Stimulated activated CD4-positive, alpha-beta T cell treated with anti-CD3 and anti-CD28 coated beads, Interleukin-12 subunit alpha, Interleukin-12 subunit beta, amount 100 ng/mL, for 24 hours (primary cell): ENCODE measurements around the gene CCNT1.
"Not testable (repeated sequence)": the region's sequence is repeated elsewhere in the genome, so short reads cannot be mapped to it uniquely, and the experiment has no call there.

Source experiments
- DNase-seq, 2 experiments: peaks; one replicate each; pipeline ENCODE4 v3.0.0-alpha.2; 2020; ENCODE audit warnings: low read depth in 2 of 2

CCNT1 gene

DNA sequence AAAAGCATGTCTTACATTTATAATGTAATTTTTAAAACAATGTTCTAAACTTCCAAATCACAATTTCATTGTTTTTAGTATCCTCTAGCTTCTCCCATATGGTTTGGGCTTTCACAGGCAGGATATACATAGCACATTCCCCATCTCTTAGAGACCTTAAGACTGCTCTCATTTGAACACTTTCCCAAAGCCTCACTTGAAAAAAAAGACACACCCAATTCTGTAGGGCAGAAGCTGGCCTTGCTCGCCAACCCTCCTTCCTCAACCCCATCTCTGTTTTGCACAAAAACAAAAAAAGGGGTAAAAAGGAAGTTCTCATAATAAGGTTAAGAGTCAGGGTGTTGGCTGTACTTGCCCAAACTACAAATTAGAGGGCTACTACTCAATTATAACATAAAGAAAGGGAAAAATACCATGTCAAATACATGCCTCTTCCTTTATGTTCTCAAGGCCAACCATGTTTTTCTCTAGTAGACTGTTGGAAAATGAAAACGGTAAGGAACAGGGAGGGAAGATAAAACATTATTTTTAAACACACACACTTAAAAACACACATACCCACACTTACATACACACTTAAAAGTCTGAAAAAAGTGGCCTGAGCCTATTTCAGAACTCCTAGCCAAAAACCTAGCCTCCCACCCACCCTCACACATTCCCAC, 24.6 kb downstream of the CCNT1 start:
- no peak for DNase-seq

DNA sequence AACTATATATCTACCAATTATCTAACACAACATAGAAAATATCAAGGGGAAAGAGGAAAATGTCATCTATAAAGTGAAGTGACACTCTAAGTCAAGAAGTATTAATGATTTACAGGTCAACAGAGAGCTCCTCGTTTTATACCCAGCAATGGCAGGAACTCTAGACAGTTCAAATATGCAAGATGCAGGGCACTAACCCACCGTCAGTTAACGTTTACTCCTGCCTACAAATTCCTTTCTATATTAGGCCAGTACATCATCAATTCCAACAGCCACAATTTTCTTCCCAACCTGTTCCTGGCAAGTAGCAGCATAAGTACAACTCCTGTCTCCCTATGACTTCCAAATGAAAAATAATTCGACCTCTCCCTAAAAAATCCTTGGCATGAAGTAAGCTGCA, 25.5 kb downstream of the CCNT1 start:
- no peak for DNase-seq

DNA sequence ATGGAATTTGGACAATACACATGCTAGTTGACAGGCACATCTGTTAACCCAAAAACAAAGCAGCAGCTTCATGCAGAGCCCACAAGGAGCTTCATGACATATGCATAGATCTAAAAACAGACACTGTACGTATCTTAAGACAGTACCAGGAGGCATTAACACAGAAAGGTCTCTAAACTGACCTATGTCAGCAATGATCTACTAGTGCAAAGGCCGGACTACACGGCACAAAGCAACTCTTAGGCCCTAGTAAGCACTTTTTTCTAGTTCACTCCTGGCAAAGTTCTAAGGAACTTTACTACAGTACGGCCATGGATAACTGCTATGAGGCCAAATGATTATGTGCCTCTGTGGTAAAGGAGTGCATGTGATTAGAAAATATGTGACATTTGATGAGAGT, 26.1 kb downstream of the CCNT1 start:
- no peak for DNase-seq

DNA sequence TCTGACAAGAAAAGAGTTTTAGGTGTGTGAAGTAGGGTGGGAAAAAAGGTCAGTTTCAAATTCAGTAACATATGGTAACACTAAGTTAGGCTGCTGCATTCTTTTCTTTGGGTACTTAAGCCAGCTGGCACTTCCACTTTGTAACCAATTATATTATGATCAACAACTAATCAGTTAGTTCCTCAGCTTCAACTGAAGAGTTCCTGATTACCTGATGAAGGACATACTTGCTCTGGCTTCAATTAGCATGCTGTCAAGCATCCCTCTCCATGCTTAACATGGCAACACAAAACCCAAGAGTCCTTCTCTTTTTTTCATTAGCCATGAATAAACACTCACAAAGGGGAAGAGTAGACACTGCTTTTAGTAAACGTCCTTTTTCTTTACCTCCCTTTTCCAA, 27.7 kb downstream of the CCNT1 start:
- no peak for DNase-seq

DNA sequence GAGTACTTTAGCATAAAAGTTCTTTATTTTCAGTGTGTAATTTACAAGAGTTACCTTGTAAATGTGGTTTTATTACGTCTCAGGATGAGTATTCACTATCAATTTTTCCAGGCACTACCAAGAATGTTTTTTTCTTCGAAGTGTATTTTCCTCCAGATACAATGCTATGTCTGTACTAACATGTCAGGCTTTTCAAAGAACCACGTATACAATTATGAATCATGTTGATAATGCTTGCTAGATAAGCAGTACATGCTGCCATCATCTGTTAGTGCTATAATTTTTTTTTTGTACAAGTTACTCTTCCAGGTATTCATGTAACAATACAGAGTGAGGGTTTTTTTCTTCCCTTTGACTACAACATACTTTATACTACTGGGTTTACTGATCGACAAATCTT, 28.9 kb downstream of the CCNT1 start:
- DNase-seq, result no peak

DNA sequence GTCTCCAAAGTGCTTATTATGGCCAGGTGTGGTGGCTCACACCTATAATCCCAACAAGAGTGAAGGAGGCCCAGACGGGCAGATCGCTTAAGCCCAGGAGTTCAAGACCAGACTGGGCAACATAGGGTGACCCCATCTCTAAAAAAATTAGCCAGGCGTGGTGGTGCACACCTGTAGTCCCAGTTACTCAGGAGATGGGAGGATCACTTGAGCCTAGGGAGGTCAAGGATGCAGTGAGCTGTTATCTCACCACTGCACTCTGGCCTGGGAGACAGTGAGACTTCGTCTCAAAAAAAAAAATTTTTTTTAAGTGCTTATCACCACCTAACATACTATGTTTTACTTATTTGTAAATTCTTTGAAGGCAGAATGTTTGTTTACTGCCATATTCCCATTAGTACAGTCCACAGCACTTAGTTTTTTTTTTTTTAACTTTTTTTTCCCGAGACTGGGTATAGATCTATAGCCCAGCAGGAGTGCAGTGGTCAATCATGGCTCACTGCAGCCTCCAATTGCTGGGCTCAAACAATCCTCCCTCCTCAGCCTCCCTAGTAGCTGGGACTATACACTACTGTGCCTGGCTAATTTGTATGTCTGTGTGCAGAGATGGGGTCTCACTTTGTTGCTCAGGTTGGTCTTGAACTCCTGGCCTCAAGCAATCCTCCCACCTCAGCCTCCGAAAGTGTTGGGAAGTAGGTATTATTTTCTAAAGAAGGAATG, 29.7 kb downstream of the CCNT1 start:
- no peak for DNase-seq

DNA sequence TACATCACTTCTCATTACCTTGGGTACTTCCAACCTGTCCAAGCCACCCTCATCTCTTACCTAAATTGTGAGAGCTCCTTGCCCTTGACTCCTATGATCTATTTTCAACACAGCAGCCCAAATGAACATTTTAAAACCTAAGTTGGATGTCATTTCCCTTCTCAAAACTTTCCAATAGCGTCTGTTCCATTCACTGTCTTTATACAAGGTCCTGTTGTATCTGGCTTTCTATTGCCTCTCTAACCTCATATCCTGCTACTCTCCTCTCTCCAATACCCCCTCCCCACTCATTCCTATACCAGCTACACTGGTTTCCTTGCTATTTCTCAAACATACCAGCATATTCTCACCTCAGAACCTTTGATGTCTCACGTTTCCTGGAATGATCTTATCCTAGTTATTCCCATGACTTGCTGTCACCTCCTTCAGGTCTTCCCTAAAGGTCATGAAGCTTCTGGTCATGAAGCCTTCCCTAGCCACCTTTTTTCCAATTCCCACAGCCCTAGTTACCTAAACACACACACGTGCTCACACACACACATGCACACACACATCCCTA, 30.4 kb downstream of the CCNT1 start:
- no peak for DNase-seq

DNA sequence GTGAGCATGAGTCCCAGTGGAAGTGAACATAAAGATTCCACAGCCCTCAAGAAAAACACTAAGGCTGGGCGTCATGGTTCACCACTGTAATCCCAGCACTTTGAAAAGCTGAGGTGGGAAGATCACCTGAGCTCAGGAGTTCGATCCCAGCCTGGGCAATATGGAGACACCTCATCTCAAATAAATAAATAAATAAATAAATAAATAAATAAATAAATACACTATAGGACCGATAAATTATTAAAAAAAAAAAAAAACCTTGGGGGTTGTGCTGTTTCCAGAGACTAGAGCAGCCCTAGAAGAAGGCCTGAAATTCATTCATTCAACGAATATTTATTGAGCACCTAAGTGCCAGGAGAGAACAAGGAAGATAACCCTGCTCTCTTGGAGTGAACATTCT, 33.0 kb downstream of the CCNT1 start:
- DNase-seq, result no peak

DNA sequence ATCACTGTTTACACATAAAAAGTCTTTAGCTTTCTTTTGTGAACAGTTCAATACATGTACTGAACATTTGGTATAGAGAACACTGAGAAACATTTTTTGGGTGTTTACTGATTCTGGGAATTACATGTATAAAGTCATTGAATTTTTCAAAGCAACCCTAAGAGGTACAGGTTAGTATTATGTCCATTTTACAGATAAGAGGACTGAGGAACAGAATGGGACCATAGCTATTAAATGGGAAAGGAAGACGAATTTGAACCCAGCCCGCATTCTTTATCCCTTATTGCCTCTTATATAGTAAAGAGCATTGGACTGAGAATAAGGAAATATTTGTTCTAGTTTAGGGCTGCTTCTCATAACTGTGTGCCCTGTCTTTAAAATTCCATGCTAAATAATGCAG, 33.6 kb downstream of the CCNT1 start:
- no peak for DNase-seq

DNA sequence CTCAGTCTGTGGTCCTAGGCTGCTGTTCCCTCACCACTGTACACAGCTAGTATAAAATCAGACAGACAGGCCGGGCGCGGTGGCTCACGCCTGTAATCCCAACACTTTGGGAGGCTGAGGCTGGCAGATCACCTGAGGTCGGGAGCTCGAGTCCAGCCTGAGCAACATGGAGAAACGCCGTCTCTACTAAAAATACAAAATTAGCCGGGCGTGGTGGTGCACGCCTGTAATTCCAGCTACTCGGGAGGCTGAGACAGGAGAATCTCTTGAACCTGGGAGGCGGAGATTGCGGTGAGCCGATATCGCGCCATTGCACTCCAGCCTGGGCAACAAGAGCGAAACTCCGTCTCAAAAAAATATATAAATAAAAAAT, 34.0 kb downstream of the CCNT1 start:
- not testable (repeated sequence) for DNase-seq

DNA sequence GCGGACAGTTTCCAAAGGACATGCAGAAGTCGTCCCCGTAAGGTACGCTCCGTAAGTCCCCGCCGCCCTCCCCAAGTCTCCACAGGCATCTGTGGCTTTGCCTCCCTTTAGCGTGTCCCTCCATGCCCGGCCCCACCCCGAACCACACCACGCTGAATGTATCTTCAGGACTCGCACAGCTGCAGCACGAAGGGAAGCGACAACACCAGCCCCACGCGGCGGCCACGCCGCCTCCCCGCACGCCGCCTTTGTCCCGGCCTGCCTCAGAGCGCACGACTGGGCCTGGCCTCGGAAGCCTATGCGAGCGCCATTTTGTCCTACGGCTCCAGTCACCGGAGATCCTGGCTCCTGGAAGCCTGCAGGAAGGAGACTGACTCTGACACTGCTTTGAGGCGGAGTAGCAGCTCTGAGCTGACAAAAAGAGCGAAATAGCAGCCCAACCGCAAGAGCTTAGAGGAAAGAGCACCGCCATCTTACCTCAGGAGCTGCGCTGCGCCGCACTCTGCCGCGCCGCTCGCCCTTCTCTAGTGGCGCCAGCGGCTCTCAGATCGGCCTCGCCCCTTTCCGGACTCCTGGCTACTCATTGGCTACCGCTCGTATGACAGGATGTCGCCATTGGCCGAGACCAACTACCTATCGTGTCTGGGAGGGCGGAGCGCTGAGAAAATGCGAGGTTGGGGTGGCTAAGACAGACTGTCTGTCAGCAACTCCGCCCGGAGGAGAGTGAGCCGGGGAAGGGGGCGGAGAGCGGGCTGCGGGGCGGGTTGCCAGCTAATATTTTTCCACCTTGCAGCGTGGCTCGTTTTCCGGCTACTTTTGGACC, 34.6 kb downstream of the CCNT1 start, which contains the start of gene KANSL2:
TSS of gene KANSL2 (minus strand) at position 529 of the 823 bp plus-strand sequence. CDS start 606 bp downstream, outside the sequence.
- peak; percentile 94 to 97 for DNase-seq

DNA sequence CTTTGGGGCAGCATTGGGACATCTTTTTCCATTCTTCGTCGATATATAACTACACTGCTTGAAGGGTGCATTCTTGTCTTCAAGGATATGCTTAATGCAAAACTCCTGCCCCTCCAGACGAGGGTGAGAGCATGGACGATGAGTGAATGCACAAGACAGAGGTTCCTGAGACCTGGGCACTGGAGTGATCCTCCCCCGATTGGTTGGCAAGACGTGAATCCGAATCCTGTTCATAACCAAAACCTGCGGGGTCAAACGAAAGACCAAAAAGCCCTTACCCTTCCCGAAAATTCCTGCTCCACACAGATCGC, 35.2 kb downstream of the CCNT1 start:
- DNase-seq, result no peak

DNA sequence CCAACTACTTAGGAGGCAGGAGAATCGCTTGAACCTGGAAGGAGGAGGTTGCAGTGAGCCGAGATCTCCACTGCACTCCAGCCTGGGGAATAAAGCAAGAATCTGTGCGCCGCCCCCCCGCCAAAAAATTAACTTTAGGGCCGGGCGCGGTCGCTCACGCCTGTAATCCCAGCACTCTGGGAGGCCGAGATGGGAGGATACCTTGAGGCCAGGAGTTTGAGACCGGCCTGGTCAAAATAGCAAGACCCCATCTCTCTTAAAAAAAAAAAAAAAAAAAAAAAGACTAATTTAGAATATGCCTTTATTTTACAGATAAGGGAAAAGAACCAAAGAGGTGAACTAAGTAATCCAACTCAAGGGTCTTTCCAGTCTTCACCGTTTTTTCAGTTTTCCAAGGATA, 35.6 kb downstream of the CCNT1 start:
- DNase-seq, result no peak

DNA sequence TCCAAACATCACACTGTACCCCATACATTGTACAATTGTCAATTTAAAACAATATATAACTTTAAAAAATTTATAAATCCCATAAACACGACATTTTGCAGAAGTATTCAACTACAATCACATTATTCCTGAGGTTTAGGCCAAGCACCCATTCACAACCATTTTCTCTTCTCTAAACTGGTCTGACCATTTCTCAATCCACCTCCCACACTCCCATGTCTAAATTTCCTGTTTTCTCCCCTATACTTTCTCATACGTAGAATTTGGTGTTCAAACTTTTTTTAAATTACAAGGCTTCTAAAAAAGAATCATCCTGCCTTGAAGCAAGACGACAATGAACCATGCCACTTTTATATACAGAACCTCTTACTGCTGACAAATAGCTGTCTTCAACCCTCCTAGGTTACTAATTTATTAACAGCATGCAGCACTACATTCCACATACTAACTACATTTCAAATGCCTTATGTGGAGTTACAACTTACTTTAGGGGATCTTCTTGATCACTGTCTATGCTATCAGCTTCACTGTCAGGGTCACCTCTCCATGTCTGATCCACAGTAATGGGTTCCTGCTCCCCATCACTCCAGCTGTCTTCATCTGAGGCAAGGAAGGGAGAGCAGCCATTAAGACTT, 37.8 kb downstream of the CCNT1 start:
- DNase-seq, result no peak

DNA sequence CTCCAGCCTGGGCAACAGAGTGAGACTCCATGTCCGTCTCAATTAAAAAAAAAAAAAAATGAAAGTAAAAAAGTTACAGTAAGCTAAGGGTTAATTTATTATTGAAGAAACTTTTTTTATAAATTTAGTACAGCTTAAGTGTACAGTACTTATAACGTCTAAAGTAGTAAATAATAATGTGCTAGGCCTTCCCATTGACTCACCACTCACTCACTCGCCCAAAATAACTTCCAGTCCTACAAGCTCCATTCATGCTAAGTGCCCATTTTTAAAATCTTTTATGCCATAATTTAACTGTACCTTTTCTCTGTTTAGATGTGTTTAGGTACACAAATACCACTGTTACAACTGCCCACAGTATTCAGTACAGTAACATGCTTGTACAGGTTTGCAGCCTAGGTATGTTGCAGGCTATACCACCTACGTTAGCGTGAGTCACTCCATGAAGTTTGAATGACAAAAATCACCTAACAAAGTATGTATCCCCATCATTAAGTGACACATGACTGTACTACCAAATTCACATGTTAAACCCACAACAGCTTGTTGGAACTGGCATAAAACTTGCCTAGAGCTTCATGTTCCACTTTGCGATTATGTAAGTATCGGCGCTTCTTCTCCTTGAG, 45.2 kb downstream of the CCNT1 start:
- DNase-seq, result no peak

DNA sequence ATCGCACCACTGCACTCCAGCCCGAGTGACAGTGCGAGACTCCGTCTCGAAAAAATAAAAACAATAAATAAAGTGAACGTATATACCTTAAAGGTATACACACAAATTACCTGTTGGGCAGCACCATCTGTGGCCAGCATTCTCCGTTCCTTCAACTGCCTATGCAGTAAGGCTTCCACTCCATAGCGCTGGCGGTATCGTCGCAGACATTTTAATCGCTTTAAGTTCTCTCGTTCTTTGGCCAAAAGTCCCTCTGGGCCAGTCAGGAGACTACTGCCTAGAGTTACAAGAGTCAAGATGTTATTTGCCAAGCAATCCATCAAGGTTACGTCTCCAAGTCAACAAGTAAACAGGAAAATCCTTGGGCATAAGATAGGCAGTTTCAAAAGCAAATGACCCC, 47.5 kb downstream of the CCNT1 start:
- no peak for DNase-seq

DNA sequence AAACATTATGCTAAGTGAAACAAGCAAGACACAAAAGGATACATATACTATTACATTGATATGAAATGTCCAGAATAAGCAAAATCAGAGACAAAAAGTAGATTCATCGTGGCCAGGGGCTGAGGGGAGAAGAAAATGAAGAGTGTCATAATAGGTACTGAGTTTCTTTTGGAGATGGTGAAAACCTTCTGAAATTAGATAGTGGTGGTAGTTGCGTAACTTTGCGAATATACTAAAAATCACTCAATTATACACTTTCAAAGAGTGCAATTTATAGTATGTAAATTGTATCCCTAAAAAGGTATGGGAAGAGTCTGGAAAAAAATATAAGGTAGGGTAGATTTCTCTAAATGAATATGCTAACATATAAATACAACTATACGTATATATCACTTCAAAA, 56.6 kb downstream of the CCNT1 start:
- no peak for DNase-seq

DNA sequence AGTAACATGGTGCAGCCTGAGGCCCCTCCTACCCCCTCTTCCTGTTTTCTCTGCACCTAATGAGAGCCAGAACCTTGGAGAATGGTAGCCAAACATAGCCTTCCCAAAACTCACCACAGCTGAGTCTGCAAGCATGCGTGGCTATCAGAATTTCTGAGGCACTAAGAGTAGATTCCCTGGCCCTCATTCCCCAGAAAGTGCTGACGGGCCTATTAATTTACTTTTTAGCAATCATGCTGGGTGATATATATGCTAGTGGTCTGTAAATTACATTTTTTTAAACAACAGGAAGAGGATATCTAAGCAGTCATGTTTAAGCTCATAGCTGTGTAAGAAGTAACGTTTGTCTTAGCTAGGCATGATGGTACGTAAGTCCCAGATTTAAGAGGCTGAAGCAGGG, 64.8 kb downstream of the CCNT1 start:
- DNase-seq, result no peak

DNA sequence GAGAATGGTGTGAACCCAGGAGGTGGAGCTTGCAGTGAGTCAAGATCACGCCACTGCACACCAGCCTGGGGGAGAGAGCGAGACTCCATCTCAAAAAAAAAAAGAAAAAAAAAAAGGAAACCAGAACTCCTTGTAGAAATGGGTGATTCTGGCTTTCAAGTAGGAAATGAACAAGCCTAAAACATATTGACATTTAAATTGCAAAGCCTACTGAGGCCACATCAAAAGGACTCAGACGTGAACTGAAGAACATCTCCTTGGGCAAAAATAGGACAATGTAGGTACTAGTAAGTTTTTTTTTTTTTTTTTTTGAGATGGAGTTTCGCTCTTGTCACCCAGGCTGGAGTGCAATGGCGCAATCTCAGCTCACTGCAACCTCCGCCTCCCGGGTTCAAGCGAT, 71.2 kb downstream of the CCNT1 start:
- DNase-seq, result not testable (repeated sequence)

DNA sequence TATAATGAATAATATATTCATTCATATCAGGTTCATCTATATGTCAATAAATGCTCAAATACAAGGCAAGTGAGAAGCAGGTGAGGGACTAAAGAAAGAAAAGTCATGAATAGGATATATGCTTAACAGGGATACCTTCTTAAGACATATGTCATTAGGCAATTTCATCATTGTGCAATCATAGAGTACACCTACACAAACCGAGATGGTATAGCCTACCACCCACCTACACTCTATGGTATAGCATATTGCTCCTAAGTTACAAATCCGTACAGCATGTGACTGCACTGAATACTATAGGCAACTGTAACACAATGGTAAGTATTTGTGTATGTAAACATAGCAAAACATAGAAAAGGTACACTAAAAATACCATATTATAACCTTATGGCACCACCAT, 73.5 kb downstream of the CCNT1 start:
- no peak for DNase-seq

DNA sequence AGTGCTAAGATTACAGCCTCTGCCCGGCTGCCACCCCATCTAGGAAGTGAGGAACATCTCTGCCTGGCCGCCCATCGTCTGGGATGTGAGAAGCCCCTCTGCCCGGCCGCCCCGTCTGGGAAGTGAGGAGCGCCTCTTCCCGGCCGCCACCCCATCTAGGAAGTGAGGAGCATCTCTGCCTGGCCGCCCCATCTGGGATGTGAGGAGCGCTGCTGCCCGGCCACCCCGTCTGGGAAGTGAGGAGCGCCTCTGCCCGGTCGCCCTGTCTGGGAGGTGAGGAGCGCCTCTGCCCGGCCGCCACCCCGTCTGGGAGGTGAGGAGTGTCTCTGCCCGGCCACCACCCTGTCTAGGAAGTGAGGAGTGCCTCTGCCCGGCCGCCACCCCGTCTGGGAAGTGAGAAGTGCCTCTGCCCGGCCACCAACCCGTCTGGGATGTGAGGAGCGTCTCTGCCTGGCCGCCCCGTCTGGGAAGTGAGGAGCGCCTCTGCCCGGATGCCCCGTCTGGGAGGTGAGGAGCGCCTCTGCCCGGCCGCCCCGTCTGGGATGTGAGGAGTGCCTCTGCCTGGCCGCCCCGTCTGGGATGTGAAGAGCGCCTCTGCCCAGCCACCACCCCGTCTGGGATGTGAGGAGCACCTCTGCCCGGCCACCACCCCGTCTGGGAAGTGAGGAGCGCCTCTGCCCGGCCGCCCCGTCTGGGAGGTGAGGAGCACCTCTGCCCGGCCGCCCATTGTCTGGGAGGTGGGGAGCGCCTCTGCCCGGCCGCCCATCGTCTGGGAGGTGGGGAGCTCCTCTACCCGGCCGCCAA, 74.6 kb downstream of the CCNT1 start:
- DNase-seq, result not testable (repeated sequence)
